Esophagus muscularis mucosa (tissue), 4 donors: ENCODE data around the gene GALNT13. TPM values are rescaled to one million over a fixed set of nuclear protein-coding genes. Genes with fewer than 3 reads are reported as not detected.

Experiments
- DNase-seq: peaks from one replicate; pipeline ENCODE4 v3.0.0-alpha.2; 2017; ENCODE audit errors: extremely low spot score
- H3K27ac ChIP-seq, 4 donors: fragments of 200-600 bp; sonication (generic); replicated peaks in 1 of 4; 1 replicate in 3 of 4; 2 replicates in 1 of 4; pipeline ENCODE4 v1.5.1; 2016 to 2019; ENCODE audit warnings: mild to moderate bottlenecking in 1 of 4
- H3K27me3 ChIP-seq, 4 donors: fragments of 200-600 bp; sonication (generic); one replicate each; pipeline versions ENCODE4 v1.5.1 to v1.6.0; 2016 to 2019
- H3K36me3 ChIP-seq, 4 donors: fragments of 200-600 bp; sonication (generic); one replicate each; pipeline ENCODE4 v1.5.1; 2016 to 2019
- H3K4me1 ChIP-seq, 4 donors: fragments of 200-600 bp; sonication (generic); one replicate each; pipeline ENCODE4 v1.5.1; 2016 to 2019
- H3K4me3 ChIP-seq, 4 donors: fragments of 200-600 bp; sonication (generic); 1 replicate in 2 of 4; 2 replicates in 2 of 4; pipeline ENCODE4 v1.5.1; 2016 to 2019; ENCODE audit warnings: mild to moderate bottlenecking in 4 of 4, moderate library complexity in 1 of 4
- H3K9me3 ChIP-seq, 4 donors: fragments of 200-600 bp; sonication (generic); 1 replicate in 3 of 4; 2 replicates in 1 of 4; pipeline ENCODE4 v1.5.1; 2016 to 2019
- EP300 ChIP-seq: sonication (generic); formaldehyde crosslinking; IDR thresholded peaks from one replicate; pipeline ENCODE4 v1.6.1; 2017; ENCODE audit warnings: antibody characterized with exemption
- POLR2A ChIP-seq: fragments of 450-650 bp; IDR thresholded peaks from one replicate; pipeline ENCODE4 v1.6.1; 2017; ENCODE audit warnings: antibody characterized with exemption, moderate library complexity, mild to moderate bottlenecking, low read depth
- POLR2AphosphoS5 ChIP-seq, 2 donors: sonication (generic); formaldehyde crosslinking; IDR thresholded peaks; one replicate each; pipeline ENCODE4 v1.6.1; 2017; ENCODE audit warnings: antibody characterized with exemption in 2 of 2
- WGBS: methylation state at CpG from one replicate; pipeline ENCODE4 v1.1.5; 2018; 5-methylcytosine and 5-hydroxymethylcytosine counted together
- intact Hi-C: fragments of 100-400 bp; cut with DNase I; formaldehyde crosslinking; loops from one replicate; pipeline ENCODE4 v1.15.1; 2023
- total RNA-seq, 4 donors: library from RNA; depleted of rRNA; stranded (reverse); fragments of >200 nt; gene quantifications; one replicate each; pipeline versions ENCODE4 v1.1.0 to v1.2.1, GENCODE V29; 2016
- TF ChIP-seq, protein P1 (sequence below), 3 experiments: fragments of 200-600 bp in 2 of 3; fragments of 450-650 bp in 1 of 3; sonication (generic) in 2 of 3; IDR thresholded peaks; one replicate each; pipeline ENCODE4 v1.5.1; 2017 to 2019; ENCODE audit warnings: antibody characterized with exemption in 3 of 3, mild to moderate bottlenecking in 2 of 3, moderate library complexity in 1 of 3

Gene GALNT13
- total RNA-seq, 4 donors from 2014 or later: 0.34 to 0.50 (median 0.40) TPM

- WGBS: 21% methylated on average over 1 of the region's 1 CpG
- Histone ChIP-seq H3K27me3 (no peaks in the 10 kb centered on the region), H3K9me3 (no peaks in the 10 kb centered on the region), H3K36me3 (no peaks in the 10 kb centered on the region), H3K4me1 (no peaks in the 10 kb centered on the region), H3K4me3 (no peak overlapping the region), H3K27ac (no peak overlapping the region)
- TF ChIP-seq, protein P1, sequence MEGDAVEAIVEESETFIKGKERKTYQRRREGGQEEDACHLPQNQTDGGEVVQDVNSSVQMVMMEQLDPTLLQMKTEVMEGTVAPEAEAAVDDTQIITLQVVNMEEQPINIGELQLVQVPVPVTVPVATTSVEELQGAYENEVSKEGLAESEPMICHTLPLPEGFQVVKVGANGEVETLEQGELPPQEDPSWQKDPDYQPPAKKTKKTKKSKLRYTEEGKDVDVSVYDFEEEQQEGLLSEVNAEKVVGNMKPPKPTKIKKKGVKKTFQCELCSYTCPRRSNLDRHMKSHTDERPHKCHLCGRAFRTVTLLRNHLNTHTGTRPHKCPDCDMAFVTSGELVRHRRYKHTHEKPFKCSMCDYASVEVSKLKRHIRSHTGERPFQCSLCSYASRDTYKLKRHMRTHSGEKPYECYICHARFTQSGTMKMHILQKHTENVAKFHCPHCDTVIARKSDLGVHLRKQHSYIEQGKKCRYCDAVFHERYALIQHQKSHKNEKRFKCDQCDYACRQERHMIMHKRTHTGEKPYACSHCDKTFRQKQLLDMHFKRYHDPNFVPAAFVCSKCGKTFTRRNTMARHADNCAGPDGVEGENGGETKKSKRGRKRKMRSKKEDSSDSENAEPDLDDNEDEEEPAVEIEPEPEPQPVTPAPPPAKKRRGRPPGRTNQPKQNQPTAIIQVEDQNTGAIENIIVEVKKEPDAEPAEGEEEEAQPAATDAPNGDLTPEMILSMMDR (IDR thresholded peaks at IDR 0.05): no peak
- TF ChIP-seq POLR2A (no peak), POLR2AphosphoS5 (IDR thresholded peaks at IDR 0.05) (no peak), EP300 (no peak)
- no peak for DNase-seq
- intact Hi-C loops: no loop called here
These were observed 18.9 kb downstream of the GALNT13 start for GRCh38 chr2:153890576-153890975.

DNA sequence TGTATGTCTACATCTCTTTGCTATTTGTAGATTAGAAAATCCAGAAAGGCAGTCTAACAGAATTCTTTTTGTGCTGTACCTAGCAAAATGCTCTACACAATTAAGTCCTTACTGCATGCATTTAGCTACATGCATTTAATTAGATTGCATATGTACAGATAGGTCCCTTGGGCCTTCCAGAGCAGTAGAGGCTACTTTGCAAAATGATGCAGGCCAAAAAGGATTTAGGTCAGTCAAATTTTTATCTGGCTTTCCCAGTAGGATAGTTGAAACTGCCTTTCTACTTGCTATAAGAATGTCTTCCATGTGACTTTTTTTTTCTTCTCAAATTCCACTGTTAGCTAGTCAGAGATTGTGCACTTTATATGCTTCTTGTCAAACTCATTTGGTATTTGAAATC, 19.3 kb downstream of the GALNT13 start:
- intact Hi-C loops: no loop called here
- H3K4me3 ChIP-seq: no peak overlapping the region
- no peaks in the 10 kb centered on the region for H3K27me3 ChIP-seq
- TF ChIP-seq POLR2A (no peak), POLR2AphosphoS5 (IDR thresholded peaks at IDR 0.05) (no peak), EP300 (no peak)
- TF ChIP-seq, protein P1 (IDR thresholded peaks at IDR 0.05): no peak
- H3K4me1 ChIP-seq: no peaks in the 10 kb centered on the region
- H3K27ac ChIP-seq: no peak overlapping the region
- H3K36me3 ChIP-seq: no peaks in the 10 kb centered on the region
- no peaks in the 10 kb centered on the region for H3K9me3 ChIP-seq
- no peak for DNase-seq

DNA sequence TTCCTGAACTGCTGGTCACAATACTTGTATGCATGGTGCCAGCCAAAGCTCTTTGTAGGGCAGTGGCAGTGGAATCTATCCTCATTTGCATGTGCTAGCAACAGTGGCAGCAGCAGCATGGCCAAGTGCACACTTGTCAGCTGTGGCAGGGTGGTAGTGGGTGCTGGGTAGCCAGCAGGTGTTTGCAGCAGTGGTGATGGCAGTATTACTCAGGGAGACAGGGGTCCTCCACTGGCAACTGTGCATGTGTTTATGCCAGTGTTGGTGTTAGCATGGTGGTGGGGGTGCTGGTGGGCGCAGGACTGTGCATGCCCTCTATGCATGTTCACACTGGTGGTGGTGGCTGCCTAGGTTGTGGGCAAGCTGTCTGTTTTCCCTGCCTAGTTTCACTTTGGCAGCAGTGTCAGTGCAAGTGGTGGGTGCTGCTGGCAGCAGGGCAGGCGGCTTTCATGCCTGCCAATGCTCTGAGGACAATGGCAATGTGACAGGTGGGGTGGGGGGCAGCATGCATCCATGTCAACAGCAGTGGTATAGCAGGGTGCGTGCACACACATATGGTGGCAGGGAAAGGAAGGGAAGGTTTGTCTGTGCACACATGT, 41.2 kb downstream of the GALNT13 start:
- Histone ChIP-seq H3K36me3 (no peaks in the 10 kb centered on the region), H3K9me3 (peaks cover 0 to 14% (median 0%) of the 10 kb centered on the region in 4 donors), H3K4me3 (no peak overlapping the region), H3K4me1 (no peaks in the 10 kb centered on the region), H3K27ac (no peak overlapping the region), H3K27me3 (no peaks in the 10 kb centered on the region)
- intact Hi-C loops: no loop called here
- WGBS: 94% methylated on average over 2 of the region's 3 CpGs
- DNase-seq: no peak
- TF ChIP-seq POLR2AphosphoS5 (IDR thresholded peaks at IDR 0.05) (no peak), EP300 (no peak), POLR2A (no peak)
- TF ChIP-seq, protein P1 (IDR thresholded peaks at IDR 0.05): no peak

DNA sequence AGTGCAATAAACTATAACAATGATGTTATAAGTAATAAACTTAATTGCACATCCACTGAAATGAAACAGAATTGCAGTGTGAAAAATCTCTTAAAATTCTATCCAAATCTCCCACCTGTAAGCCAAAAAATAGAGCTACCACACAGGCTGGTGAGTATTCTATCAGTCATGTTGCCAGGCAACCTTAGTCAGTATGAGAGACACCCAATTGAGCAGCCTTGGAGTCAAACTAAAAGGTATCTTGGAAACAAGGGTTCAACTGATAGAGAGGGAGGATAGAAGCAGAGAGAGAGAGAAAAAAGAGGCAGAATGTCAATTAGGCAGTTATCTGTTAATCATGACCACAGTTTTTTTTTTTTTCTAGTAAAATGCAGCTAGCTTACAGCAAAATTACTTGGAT, 45.8 kb downstream of the GALNT13 start:
- Histone ChIP-seq H3K9me3 (no peaks in the 10 kb centered on the region), H3K36me3 (no peaks in the 10 kb centered on the region), H3K27me3 (no peaks in the 10 kb centered on the region), H3K27ac (no peak overlapping the region), H3K4me1 (no peaks in the 10 kb centered on the region), H3K4me3 (no peak overlapping the region)
- TF ChIP-seq, protein P1 (IDR thresholded peaks at IDR 0.05): no peak
- TF ChIP-seq EP300: no peak
- TF ChIP-seq POLR2AphosphoS5 (IDR thresholded peaks at IDR 0.05): no peak
- no peak for TF ChIP-seq POLR2A
- intact Hi-C loops: no loop called here
- no peak for DNase-seq

- Histone ChIP-seq H3K27me3 (no peaks in the 10 kb centered on the region), H3K27ac (no peak overlapping the region), H3K4me1 (no peaks in the 10 kb centered on the region), H3K36me3 (no peaks in the 10 kb centered on the region), H3K4me3 (no peak overlapping the region), H3K9me3 (no peaks in the 10 kb centered on the region)
- no peak for DNase-seq
- TF ChIP-seq POLR2AphosphoS5 (IDR thresholded peaks at IDR 0.05) (no peak), EP300 (no peak), POLR2A (no peak)
- TF ChIP-seq, protein P1 (IDR thresholded peaks at IDR 0.05): no peak
- intact Hi-C loops: no loop called here
These were observed 63.8 kb downstream of the GALNT13 start for GRCh38 chr2:153935511-153935910.
